Smooth muscle cell (in vitro differentiated cells): ENCODE data around the gene ABCA3. TPM values are rescaled to one million over a fixed set of nuclear protein-coding genes. Genes with fewer than 3 reads are reported as not detected.

Experiments
- DNase-seq: peaks from one replicate; lab custom pipeline; 2025; ENCODE audit not compliant: unreplicated experiment; lab: John Stamatoyannopoulos, UW
- H2AFZ ChIP-seq: fragments of 200-600 bp; sonication (generic); 2 replicates; pipeline ENCODE4 v1.6.0; 2016; ENCODE audit warnings: antibody characterized with exemption, low read depth, mild to moderate bottlenecking
- H3F3A ChIP-seq: fragments of 200-600 bp; sonication (generic); 2 replicates; pipeline ENCODE4 v1.6.0; 2017; ENCODE audit warnings: antibody characterized with exemption, low read depth
- H3K27ac ChIP-seq: fragments of 200-600 bp; sonication (generic); 2 replicates; pipeline ENCODE4 v1.5.1; 2016; ENCODE audit warnings: low read depth, mild to moderate bottlenecking
- H3K27me3 ChIP-seq: fragments of 200-600 bp; sonication (generic); 2 replicates; pipeline ENCODE4 v1.6.1; 2016; ENCODE audit warnings: low read depth, mild to moderate bottlenecking
- H3K36me3 ChIP-seq: fragments of 200-600 bp; sonication (generic); 2 replicates; pipeline ENCODE4 v1.5.1; 2016; ENCODE audit warnings: low read depth
- H3K4me1 ChIP-seq: fragments of 200-600 bp; sonication (generic); 2 replicates; pipeline ENCODE4 v1.5.1; 2016; ENCODE audit warnings: low read depth
- H3K4me2 ChIP-seq: fragments of 200-600 bp; sonication (generic); 2 replicates; pipeline ENCODE4 v1.6.0; 2016; ENCODE audit warnings: mild to moderate bottlenecking
- H3K4me3 ChIP-seq: fragments of 200-600 bp; sonication (generic); 2 replicates; pipeline ENCODE4 v1.5.1; 2016; ENCODE audit warnings: mild to moderate bottlenecking
- H3K79me2 ChIP-seq: fragments of 200-600 bp; sonication (generic); 2 replicates; pipeline ENCODE4 v1.6.0; 2016; ENCODE audit warnings: low read depth, mild to moderate bottlenecking
- H3K9ac ChIP-seq: fragments of 200-600 bp; sonication (generic); 2 replicates; pipeline ENCODE4 v1.6.0; 2016; ENCODE audit warnings: low read depth
- H3K9me3 ChIP-seq: fragments of 200-600 bp; sonication (generic); replicated peaks from 2 replicates; pipeline ENCODE4 v1.5.1; 2016; ENCODE audit warnings: low read depth
- H4K20me1 ChIP-seq: fragments of 200-600 bp; sonication (generic); 2 replicates; pipeline ENCODE4 v1.6.0; 2016; ENCODE audit warnings: low read depth
- WGBS: methylation state at CpG from one replicate; pipeline ENCODE4 v1.1.7; 2016; ENCODE audit warnings: low lambda C conversion rate; 5-methylcytosine and 5-hydroxymethylcytosine counted together
- polyA plus RNA-seq: library from polyadenylated mRNA; unstranded; fragments of >200 nt; fragmentation: Nextera tagmentation; extraction: Ambion mirVana; gene quantifications from 2 replicates; pipeline ENCODE4 v1.2.1, GENCODE V29; 2016
- total RNA-seq: library from RNA; depleted of rRNA; stranded (reverse); fragments of >200 nt; gene quantifications from 2 replicates; pipeline ENCODE4 v1.2.3, GENCODE V29; 2014
- TF ChIP-seq, protein P1 (sequence below): fragments of 200-600 bp; sonication (generic); IDR thresholded peaks from 2 replicates; pipeline ENCODE4 v1.5.1; 2017; ENCODE audit warnings: borderline replicate concordance, mild to moderate bottlenecking, antibody characterized with exemption; ENCODE audit not compliant: insufficient read depth, poor library complexity, severe bottlenecking

ABCA3 gene
- total and polyA plus RNA-seq, 2 experiments from 2014 or later: 1.4 to 2.2 TPM

DNA sequence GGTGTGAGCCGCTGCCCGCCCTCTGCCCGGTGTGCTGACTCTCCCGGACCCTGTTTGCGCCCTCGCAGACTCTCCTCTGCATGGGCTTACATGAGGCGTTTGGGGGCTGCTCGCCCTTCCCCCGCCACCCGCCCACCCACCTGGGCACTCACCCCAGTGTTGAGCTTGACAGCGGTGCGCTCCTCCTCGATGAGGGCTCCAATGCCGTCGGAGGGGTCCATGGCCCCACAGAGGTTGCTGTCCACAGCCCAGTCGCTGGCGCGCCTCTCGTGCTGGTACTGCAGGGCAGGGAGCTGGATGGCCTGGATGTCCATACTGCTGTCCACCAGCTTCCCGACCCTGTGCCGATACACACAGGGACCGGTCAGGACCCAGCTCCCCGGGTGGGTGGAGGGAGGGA lies 51.2 kb downstream of the ABCA3 start:
- Histone ChIP-seq H3K27ac (no peak overlapping the region), H3K79me2 (no peaks in the 10 kb centered on the region), H3K4me2 (no peak overlapping the region), H3K9me3 (no peaks in the 10 kb centered on the region), H3K9ac (no peak overlapping the region), H3K27me3 (no peaks in the 10 kb centered on the region), H3K4me3 (no peak overlapping the region), H3K4me1 (no peaks in the 10 kb centered on the region), H4K20me1 (no peaks in the 10 kb centered on the region), H3K36me3 (no peaks in the 10 kb centered on the region), H3F3A (no peaks in the 10 kb centered on the region), H2AFZ (no peak overlapping the region)
- no peak for DNase-seq
- whole genome bisulfite sequencing: 95% methylated on average over 20 of the region's 23 CpGs
- TF ChIP-seq, protein P1, sequence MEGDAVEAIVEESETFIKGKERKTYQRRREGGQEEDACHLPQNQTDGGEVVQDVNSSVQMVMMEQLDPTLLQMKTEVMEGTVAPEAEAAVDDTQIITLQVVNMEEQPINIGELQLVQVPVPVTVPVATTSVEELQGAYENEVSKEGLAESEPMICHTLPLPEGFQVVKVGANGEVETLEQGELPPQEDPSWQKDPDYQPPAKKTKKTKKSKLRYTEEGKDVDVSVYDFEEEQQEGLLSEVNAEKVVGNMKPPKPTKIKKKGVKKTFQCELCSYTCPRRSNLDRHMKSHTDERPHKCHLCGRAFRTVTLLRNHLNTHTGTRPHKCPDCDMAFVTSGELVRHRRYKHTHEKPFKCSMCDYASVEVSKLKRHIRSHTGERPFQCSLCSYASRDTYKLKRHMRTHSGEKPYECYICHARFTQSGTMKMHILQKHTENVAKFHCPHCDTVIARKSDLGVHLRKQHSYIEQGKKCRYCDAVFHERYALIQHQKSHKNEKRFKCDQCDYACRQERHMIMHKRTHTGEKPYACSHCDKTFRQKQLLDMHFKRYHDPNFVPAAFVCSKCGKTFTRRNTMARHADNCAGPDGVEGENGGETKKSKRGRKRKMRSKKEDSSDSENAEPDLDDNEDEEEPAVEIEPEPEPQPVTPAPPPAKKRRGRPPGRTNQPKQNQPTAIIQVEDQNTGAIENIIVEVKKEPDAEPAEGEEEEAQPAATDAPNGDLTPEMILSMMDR: no peak

DNA sequence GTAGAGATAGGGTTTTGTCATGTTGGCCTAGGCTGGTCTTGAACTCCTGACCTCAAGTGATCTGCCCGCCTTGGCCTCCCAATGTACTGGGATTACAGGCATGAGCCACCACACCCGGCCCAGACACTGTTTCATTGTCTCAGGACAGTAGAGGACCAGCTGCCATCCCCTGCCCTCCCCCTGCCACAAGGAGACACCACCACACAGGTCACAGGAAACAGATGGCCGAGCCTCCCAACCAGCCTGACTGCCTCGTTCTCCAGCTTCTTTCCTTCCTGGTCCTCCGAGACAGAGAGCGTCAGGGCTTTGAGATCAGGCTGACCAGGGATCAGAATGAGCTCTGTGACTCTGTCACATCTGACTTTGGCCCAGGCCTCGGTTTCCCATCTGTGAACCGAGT lies 51.8 kb downstream of the ABCA3 start:
- WGBS: 82% methylated on average over 8 of the region's 8 CpGs

DNA sequence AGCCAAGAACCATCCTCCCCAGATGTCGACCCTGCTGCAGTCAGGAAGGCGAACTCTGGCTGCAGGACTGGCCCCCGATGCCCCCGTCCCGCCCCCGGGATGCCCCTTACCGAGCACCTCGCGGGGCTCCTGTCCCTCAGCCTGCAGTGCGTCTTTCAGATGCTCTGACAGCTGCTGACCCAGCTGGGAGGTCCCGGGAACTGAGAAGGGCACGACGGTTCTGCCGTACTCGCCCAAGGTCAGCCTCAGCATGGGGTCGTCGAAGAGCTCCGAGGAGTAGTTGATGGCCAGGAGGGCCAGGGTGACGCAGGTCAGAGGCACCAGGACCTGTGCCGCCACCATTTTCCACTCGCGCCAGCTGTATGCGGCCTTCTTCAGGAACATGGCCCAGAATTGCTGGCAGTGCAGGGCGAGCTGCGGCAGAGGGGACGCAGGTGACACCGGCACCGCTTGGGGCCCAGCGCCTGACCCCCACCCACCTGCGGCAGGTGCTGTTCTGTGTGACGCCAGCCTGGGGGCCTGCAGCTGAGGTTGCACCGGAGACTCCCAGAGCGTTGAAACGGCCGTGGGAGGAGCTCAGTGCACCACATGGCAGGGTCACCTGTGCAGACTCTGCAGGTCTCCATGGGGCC lies 52.5 kb downstream of the ABCA3 start:
- Histone ChIP-seq H3K4me1 (no peaks in the 10 kb centered on the region), H3K27me3 (no peaks in the 10 kb centered on the region), H3K4me2 (no peak overlapping the region), H3K27ac (no peak overlapping the region), H3K4me3 (no peak overlapping the region), H4K20me1 (no peaks in the 10 kb centered on the region), H2AFZ (no peak overlapping the region), H3K9me3 (no peaks in the 10 kb centered on the region), H3F3A (no peaks in the 10 kb centered on the region), H3K36me3 (no peaks in the 10 kb centered on the region), H3K9ac (no peak overlapping the region), H3K79me2 (no peaks in the 10 kb centered on the region)
- TF ChIP-seq, protein P1: no peak
- no peak for DNase-seq
- 92% methylated on average over 25 of the region's 35 CpGs for WGBS

More for the DNA sequence above, 51.8 kb downstream of the ABCA3 start:
- Histone ChIP-seq H3K79me2 (no peaks in the 10 kb centered on the region), H3K9ac (no peak overlapping the region), H2AFZ (no peak overlapping the region), H3K36me3 (no peaks in the 10 kb centered on the region), H3K27me3 (no peaks in the 10 kb centered on the region), H4K20me1 (no peaks in the 10 kb centered on the region), H3K9me3 (no peaks in the 10 kb centered on the region), H3K4me3 (no peak overlapping the region), H3F3A (no peaks in the 10 kb centered on the region), H3K27ac (no peak overlapping the region), H3K4me1 (no peaks in the 10 kb centered on the region), H3K4me2 (no peak overlapping the region)
- DNase-seq: no peak
- TF ChIP-seq, protein P1: no peak

DNA sequence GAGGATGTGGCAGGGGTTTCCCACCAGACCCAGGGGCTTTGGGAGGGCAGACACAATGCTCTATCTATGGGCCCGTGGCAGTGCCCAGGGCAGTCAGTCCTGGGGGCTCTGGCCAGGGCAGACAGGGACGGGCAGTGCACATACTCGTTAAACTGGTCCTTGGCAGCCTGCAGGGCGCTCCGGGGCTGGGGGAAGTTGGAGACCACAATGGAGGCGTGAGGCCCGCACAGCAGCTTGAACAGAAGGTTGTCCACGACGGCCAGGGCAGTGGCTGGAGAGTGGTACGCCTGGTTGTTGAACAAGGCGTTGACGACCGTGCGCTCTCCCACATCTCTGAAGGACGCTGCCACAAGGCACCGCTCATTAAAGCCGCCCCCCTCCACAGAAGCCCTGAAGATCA lies 54.0 kb downstream of the ABCA3 start:
- Histone ChIP-seq H3K4me3 (no peak overlapping the region), H3K36me3 (no peaks in the 10 kb centered on the region), H4K20me1 (no peaks in the 10 kb centered on the region), H3K27me3 (peaks cover 2% of the 10 kb centered on the region), H3K9me3 (no peaks in the 10 kb centered on the region), H2AFZ (no peak overlapping the region), H3K4me2 (no peak overlapping the region), H3K4me1 (no peaks in the 10 kb centered on the region), H3K9ac (no peak overlapping the region), H3K79me2 (no peaks in the 10 kb centered on the region), H3F3A (no peaks in the 10 kb centered on the region), H3K27ac (no peak overlapping the region)
- TF ChIP-seq, protein P1: no peak
- 92% methylated on average over 17 of the region's 17 CpGs for WGBS
- DNase-seq: no peak
